IMR-90 (cell line): ENCODE data around the gene TXNDC12. TPM values are rescaled to one million over a fixed set of nuclear protein-coding genes. Genes with fewer than 3 reads are reported as not detected.

Source experiments
- ATAC-seq: fragments of 200-7000 bp; cut with Tn5 transposase; 2 replicates; pipeline ENCODE4 v1.9.1; 2020; ENCODE audit warnings: low read depth, mild to moderate bottlenecking, moderate library complexity
- BruUV-seq: library from RNA; stranded (reverse); fragments of 400-500 nt; replicated peaks from 2 replicates; lab custom pipeline; 2021; lab: Mats Ljungman, UMichigan
- CTCF ChIA-PET: fragments of 300-600 bp; formaldehyde crosslinking; extraction: SDS; loops from one replicate; lab custom pipeline; 2021; ENCODE audit warnings: antibody characterized with exemption; lab: Yijun Ruan, JAX
- POLR2A ChIA-PET: fragments of 300-600 bp; sonication (Branson Sonifier 250); formaldehyde crosslinking; loops from one replicate; lab custom pipeline; 2022; ENCODE audit warnings: antibody characterized with exemption; ENCODE audit not compliant: unreplicated experiment; lab: Charles Lee
- DNase-seq: peaks from one replicate; pipeline ENCODE4 v3.0.0; 2013
- H2AFZ ChIP-seq: replicated peaks from 2 replicates; pipeline ENCODE3; 2013; ENCODE audit warnings: low read length, mild to moderate bottlenecking; ENCODE audit not compliant: poor library complexity
- H2AK5ac ChIP-seq: 2 replicates; pipeline ENCODE4 v1.6.1; 2013; ENCODE audit warnings: low read depth, low read length, inconsistent platforms
- H2AK9ac ChIP-seq: replicated peaks from 2 replicates; pipeline ENCODE3; 2013; ENCODE audit warnings: mild to moderate bottlenecking, low read depth, low read length, moderate library complexity; ENCODE audit not compliant: poor library complexity
- H2BK120ac ChIP-seq: 2 replicates; pipeline ENCODE4 v1.6.1; 2013; ENCODE audit warnings: low read depth, low read length, inconsistent platforms
- H2BK15ac ChIP-seq: 3 replicates; pipeline ENCODE4 v1.6.1; 2013; ENCODE audit warnings: low read depth, low read length, inconsistent platforms
- H2BK20ac ChIP-seq: 2 replicates; pipeline ENCODE4 v1.6.1; 2013; ENCODE audit warnings: low read depth, mild to moderate bottlenecking, inconsistent platforms, low read length, moderate library complexity
- H2BK5ac ChIP-seq: 2 replicates; pipeline ENCODE4 v1.6.1; 2013; ENCODE audit warnings: mild to moderate bottlenecking, low read depth, low read length, inconsistent platforms; ENCODE audit not compliant: poor library complexity, severe bottlenecking
- H3K14ac ChIP-seq: replicated peaks from 2 replicates; pipeline ENCODE4 v1.6.1; 2013; ENCODE audit warnings: low read depth, low read length, inconsistent platforms
- H3K18ac ChIP-seq: 2 replicates; pipeline ENCODE4 v1.6.1; 2013; ENCODE audit warnings: low read depth, low read length, control low read depth
- H3K23ac ChIP-seq: 2 replicates; pipeline ENCODE4 v1.6.1; 2013; ENCODE audit warnings: low read depth, low read length, inconsistent platforms
- H3K27ac ChIP-seq: 2 replicates; pipeline ENCODE4 v1.5.1; 2013; ENCODE audit warnings: mild to moderate bottlenecking, control low read depth, low read length; ENCODE audit not compliant: insufficient read depth
- H3K27me3 ChIP-seq: 2 replicates; pipeline ENCODE4 v1.6.1; 2013; ENCODE audit warnings: low read length; ENCODE audit not compliant: control insufficient read depth, insufficient read depth
- H3K36me3 ChIP-seq: 2 replicates; pipeline ENCODE4 v1.6.1; 2013; ENCODE audit warnings: low read length, mixed read lengths; ENCODE audit not compliant: control insufficient read depth, insufficient read depth
- H3K4ac ChIP-seq: 2 replicates; pipeline ENCODE4 v1.6.1; 2013; ENCODE audit warnings: low read depth, low read length, inconsistent platforms
- H3K4me1 ChIP-seq: 2 replicates; pipeline ENCODE4 v1.6.1; 2013; ENCODE audit warnings: low read length, mixed read lengths; ENCODE audit not compliant: control insufficient read depth, insufficient read depth
- H3K4me2 ChIP-seq: 2 replicates; pipeline ENCODE4 v1.6.1; 2013; ENCODE audit warnings: low read depth, mild to moderate bottlenecking, control low read depth, low read length, moderate library complexity
- H3K4me3 ChIP-seq: 2 replicates; pipeline ENCODE4 v1.5.1; 2013; ENCODE audit warnings: low read depth, mild to moderate bottlenecking, control low read depth, low read length, moderate library complexity; ENCODE audit not compliant: insufficient read depth
- H3K56ac ChIP-seq: 2 replicates; pipeline ENCODE4 v1.6.1; 2013; ENCODE audit warnings: low read length, inconsistent platforms; ENCODE audit not compliant: insufficient read depth; ENCODE audit errors: extremely low read depth
- H3K79me1 ChIP-seq, 2 experiments: 2 replicates each; pipeline ENCODE4 v1.6.1; 2013; ENCODE audit warnings: low read length in 2 of 2, inconsistent platforms in 1 of 2, low read depth in 1 of 2
- H3K9ac ChIP-seq: 2 replicates; pipeline ENCODE4 v1.6.1; 2013; ENCODE audit warnings: low read depth, low read length, control low read depth
- H3K9me1 ChIP-seq: 2 replicates; pipeline ENCODE4 v1.6.1; 2013; ENCODE audit warnings: low read length, inconsistent platforms; ENCODE audit not compliant: insufficient read depth
- H3K9me3 ChIP-seq: 2 replicates; pipeline ENCODE4 v1.6.1; 2013; ENCODE audit warnings: low read length; ENCODE audit not compliant: control insufficient read depth, insufficient read depth
- H4K20me1 ChIP-seq: 2 replicates; pipeline ENCODE4 v1.6.1; 2013; ENCODE audit warnings: low read length, inconsistent platforms; ENCODE audit not compliant: insufficient read depth
- H4K5ac ChIP-seq: 2 replicates; pipeline ENCODE4 v1.6.1; 2013; ENCODE audit warnings: mild to moderate bottlenecking, low read depth, low read length, control low read depth
- H4K8ac ChIP-seq, 2 experiments: 2 replicates each; pipeline ENCODE4 v1.6.1; 2013; ENCODE audit warnings: low read depth in 2 of 2, low read length in 2 of 2, control low read depth in 1 of 2, inconsistent platforms in 1 of 2
- H4K91ac ChIP-seq: 2 replicates; pipeline ENCODE4 v1.6.1; 2013; ENCODE audit warnings: low read depth, low read length, inconsistent platforms; ENCODE audit not compliant: insufficient read depth
- ELK1 ChIP-seq: fragments of 150-350 bp; IDR thresholded peaks from 2 replicates; pipeline ENCODE4 v1.6.1; 2016; ENCODE audit warnings: low read depth, mild to moderate bottlenecking, low read length, moderate library complexity, borderline replicate concordance
- MAZ ChIP-seq: IDR thresholded peaks from 2 replicates; pipeline ENCODE4 v1.6.1; 2012; ENCODE audit warnings: low read depth, mild to moderate bottlenecking, low read length, improper control_type of control experiment, moderate library complexity, borderline replicate concordance
- SMC3 ChIP-seq: fragments of 150-350 bp; IDR thresholded peaks from 2 replicates; pipeline ENCODE4 v1.6.1; 2016; ENCODE audit warnings: low read depth, mild to moderate bottlenecking, antibody characterized with exemption, low read length, moderate library complexity
- WGBS, 2 experiments: methylation state at CpG; one replicate each; pipeline versions ENCODE4 v1.1.5 to v1.1.7; 2013; ENCODE audit warnings: missing lambda C conversion rate in 2 of 2; ENCODE audit not compliant: insufficient read length in 1 of 2; ENCODE audit errors: extremely low coverage in 2 of 2; 5-methylcytosine and 5-hydroxymethylcytosine counted together
- dilution Hi-C: fragments of 300-500 bp; cut with HindIII; formaldehyde crosslinking; loops from one replicate; pipeline ENCODE4 v1.14.3; 2018; ENCODE audit warnings: low sequenced_read_pairs; ENCODE audit not compliant: unreplicated experiment
- in situ Hi-C: fragments of 300-500 bp; cut with MboI; formaldehyde crosslinking; loops from 3 replicates; pipeline ENCODE4 v1.14.3; 2019; ENCODE audit warnings: low sequenced_read_pairs, inconsistent platforms, mixed read lengths
- intact Hi-C: fragments of 100-400 bp; cut with micrococcal nuclease; formaldehyde crosslinking; loops from 2 replicates; pipeline ENCODE4 v1.10.0; 2022
- polyA plus RNA-seq, 3 experiments: library from polyadenylated mRNA; depleted of rRNA; stranded (reverse); fragments of >200 nt; gene quantifications; 2 replicates each; pipeline ENCODE4 v1.2.3, GENCODE V29; 2012; ENCODE audit warnings: low replicate concordance in 1 of 3
- total RNA-seq: library from RNA; depleted of rRNA; stranded (reverse); fragments of >200 nt; gene quantifications from 2 replicates; pipeline ENCODE4 v1.2.3, GENCODE V29; 2012

Gene TXNDC12
- total and polyA plus RNA-seq, 2 of the 4 experiments (the other 2 are of a cell fraction) = 24.4 to 29.9 TPM

GRCh38 chr1:52041551-52042185 is 13.3 kb downstream of the TXNDC12 start:
- Histone ChIP-seq H3K14ac (no peak overlapping the region), H3K27ac (no peak overlapping the region), H3K9ac (no peak overlapping the region), H3K4me3 (no peak overlapping the region), H3K9me1 (peaks cover 5% of the 10 kb centered on the region; the same call in 1 of the 2 replicates), H4K8ac (no peak overlapping the region), H3K56ac (no peak overlapping the region), H2BK20ac (no peak overlapping the region), H3K4me2 (no peak overlapping the region), H3K4ac (no peak overlapping the region), H4K91ac (no peak overlapping the region), H3K27me3 (no peaks in the 10 kb centered on the region), H2AFZ (no peak overlapping the region), H3K23ac (0 out of 2 replicates have a peak overlapping the region, but pooled peaks have one; percentile 47), H4K20me1 (peaks cover 5% of the 10 kb centered on the region), H2AK9ac (no peak overlapping the region), H3K18ac (no peak overlapping the region), H3K9me3 (no peaks in the 10 kb centered on the region), H2BK120ac (no peak overlapping the region), H2BK15ac (no peak overlapping the region), H3K4me1 (peaks cover 4% of the 10 kb centered on the region), H2AK5ac (no peak overlapping the region), H3K79me1 (peaks cover 39 to 40% of the 10 kb centered on the region in 2 experiments), H2BK5ac (no peak overlapping the region), H4K5ac (no peak overlapping the region), H3K36me3 (peaks cover 14% of the 10 kb centered on the region)
- TF ChIP-seq SMC3 (no peak), ELK1 (no peak), MAZ (no peak)
- in situ Hi-C loops (no loop called here), dilution Hi-C loops (no loop called here), intact Hi-C loops (no loop called here)
- ATAC-seq (no peak), DNase-seq (peak; percentile 25)
- WGBS, 2 experiments = no CpG with 5 or more reads among the region's 4 CpGs
- no TSS peak for BruUV-seq
- CTCF ChIA-PET = no interaction called here
- POLR2A ChIA-PET = no interaction called here
